ENCODE results near the gene NSL1.

Gene NSL1

DNA sequence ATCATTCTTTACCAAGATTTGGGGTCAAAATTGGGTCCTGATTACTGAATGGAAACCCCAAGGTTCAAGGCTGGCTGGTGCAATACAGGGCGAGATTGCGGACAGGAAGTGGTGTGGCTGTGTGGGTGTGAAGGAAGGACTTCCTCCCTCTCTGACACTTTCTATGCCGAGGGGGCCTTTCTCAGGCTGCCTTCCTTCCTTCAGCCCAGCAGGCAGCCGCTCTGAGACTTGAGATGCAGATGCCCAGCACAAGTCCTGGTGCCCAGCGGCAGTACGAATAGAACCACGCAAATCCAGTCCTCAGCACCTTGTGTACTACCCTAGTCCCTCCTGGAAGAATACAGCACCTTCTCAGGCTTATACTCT is 108.2 kb downstream of the NSL1 start:
- no peak for DNase-seq

DNA sequence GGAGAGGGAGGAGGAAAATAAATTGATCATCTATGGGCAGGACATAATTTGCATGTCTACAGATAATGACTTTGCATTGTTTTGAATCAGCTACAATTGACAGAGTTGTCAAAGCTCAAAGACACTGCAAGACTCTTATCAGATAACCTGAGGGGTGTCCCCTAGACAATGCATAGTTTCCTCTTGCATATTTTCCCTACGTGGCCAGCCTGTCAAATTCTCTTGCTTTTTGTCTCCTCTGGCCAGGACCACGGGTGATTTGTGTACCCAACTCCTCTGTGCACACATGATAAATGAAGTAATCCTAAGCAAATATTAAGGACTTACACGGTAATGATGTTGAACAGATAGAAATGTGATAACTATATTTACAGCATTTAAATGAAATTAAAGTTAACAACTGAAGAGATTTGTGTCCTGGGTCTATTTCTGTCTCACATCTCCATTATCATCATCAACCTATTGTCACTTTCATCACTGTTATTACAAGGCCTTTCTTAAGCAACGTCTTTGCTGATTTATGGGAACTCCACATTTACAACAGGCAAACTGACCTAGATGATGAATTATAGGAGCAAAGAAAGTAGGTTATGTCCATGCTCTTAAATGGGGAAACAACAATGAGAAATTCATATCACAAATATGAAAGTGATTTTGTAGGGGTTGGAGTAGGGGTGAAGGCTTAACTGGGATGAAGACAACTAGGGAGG is 110.7 kb downstream of the NSL1 start:
- DNase-seq: no peak

DNA sequence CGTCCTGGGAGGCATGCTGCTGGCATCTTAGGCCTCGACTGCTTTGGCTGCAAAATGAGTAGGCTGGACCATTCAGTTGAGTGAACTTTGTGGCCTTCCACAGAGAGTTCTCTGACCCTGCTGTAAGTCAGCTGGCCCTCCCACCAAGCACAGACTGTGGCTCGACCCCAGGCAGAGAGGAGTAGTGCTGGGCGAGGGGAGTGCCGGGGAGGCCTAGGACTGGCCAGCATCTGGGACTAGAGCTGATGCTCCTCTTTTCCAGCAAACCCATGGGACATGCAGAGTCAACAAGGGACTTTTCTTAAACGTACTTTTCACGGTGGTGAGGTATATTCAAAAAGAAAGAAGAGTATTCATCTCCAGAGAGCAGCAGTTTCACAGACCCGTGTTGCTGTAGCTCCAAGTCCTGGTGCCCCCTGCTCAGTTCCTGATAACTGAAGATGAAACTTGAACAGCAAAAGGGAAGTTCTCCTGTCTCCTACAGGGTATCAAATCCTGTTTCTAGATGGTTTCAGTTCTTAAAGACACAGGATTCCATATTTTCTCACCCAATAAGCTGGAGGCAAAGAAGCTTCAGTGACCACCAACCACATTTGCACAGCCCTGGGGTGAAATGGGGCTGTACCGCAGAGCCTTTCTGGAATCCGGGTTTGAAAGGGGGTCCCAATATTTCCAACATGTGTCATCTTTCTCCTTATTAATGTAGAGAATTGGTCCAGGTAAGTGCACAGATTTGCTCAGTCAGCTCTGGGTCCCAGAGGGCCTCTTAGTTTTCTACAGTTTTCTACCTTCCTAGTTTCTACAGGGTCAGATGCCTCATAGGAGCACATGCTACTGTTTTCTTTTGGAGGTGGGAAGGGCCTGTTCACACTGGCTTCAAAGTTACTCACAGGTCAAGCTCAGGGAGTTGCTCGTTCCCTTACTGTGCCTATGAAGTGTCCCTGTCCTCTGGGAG is 112.8 kb downstream of the NSL1 start:
- no peak for DNase-seq

DNA sequence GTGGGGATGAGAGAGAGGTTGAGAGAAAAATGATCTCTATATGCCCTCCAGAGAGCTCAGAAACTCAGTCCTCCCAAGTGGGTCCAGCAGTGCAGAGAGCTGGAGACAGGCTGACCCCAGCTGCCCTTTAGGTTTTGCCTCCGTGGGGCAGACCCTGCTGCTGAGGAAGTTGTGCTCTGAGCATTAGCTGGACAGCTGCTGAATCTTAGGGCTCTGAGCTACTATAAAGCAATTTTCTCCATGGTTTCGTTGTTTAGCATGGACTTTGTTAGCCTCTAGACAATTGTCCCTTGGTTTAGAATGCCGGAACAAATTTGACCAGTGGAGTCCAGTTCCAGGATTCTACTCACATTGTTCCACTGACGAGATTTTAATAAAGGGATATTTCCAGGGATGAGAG is 114.0 kb downstream of the NSL1 start:
- DNase-seq: no peak

DNA sequence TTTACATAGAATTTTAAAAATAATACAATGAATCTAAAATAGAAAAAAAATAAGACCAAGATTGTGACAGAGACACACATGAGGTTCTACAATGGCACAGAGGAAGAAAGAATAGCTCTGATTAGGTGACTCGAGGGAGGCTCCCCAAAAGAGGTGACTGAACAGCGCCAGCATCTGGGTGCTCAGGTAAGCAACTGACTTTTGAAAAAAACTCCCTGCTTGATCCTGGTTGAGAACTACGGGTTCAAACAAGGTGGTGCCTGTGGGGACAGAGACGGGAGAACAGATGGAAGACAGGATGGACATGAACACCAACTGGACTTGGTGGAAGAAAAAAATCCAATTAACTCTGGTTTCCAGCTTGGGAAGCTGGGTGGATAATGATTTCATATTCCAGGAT is 114.4 kb downstream of the NSL1 start:
- DNase-seq: no peak
